Uterus (tissue), 4 donors: ENCODE results near the gene TM2D3. TPM values are rescaled to one million over a fixed set of nuclear protein-coding genes. Genes with fewer than 3 reads are reported as not detected.

ENCODE experiments used
- DNase-seq, 2 donors: peaks; one replicate each; pipeline ENCODE4 v3.0.0-alpha.2; 2019 to 2020
- H3K27ac ChIP-seq, 2 donors: fragments of 200-600 bp; sonication (generic); 1 replicate in 1 of 2; 2 replicates in 1 of 2; pipeline ENCODE4 v1.5.1; 2016 to 2018
- H3K27me3 ChIP-seq, 2 donors: fragments of 200-600 bp; sonication (generic); one replicate each; pipeline ENCODE4 v1.5.1; 2018 to 2019; ENCODE audit warnings: control low read depth in 1 of 2
- H3K36me3 ChIP-seq, 2 donors: fragments of 200-600 bp; sonication (generic); one replicate each; pipeline ENCODE4 v1.5.1; 2019; ENCODE audit warnings: control low read depth in 1 of 2
- H3K4me1 ChIP-seq, 2 donors: fragments of 200-600 bp; sonication (generic); one replicate each; pipeline ENCODE4 v1.5.1; 2018 to 2019; ENCODE audit warnings: control low read depth in 1 of 2
- H3K4me3 ChIP-seq, 2 donors: fragments of 200-600 bp; sonication (generic); 1 replicate in 1 of 2; 2 replicates in 1 of 2; pipeline ENCODE4 v1.5.1; 2018 to 2019; ENCODE audit warnings: mild to moderate bottlenecking in 1 of 2
- H3K9me3 ChIP-seq, 2 donors: fragments of 200-600 bp; sonication (generic); one replicate each; pipeline ENCODE4 v1.5.1; 2019; ENCODE audit warnings: control low read depth in 1 of 2
- POLR2A ChIP-seq, 2 donors: fragments of 450-650 bp; IDR thresholded peaks; one replicate each; pipeline ENCODE4 v1.6.1; 2016; ENCODE audit warnings: antibody characterized with exemption in 2 of 2, mild to moderate bottlenecking in 1 of 2, moderate library complexity in 1 of 2
- intact Hi-C: fragments of 100-400 bp; cut with DNase I; formaldehyde crosslinking; loops from one replicate; pipeline ENCODE4 v1.15.1; 2023; ENCODE audit warnings: low total_unique reads
- total RNA-seq, 4 donors: library from RNA; depleted of rRNA in 3 of 4; stranded (reverse); fragments of >200 nt in 3 of 4; gene quantifications; one replicate each; pipeline versions ENCODE4 v1.1.0 to v1.2.4, GENCODE V29; 2014 to 2023
- TF ChIP-seq, protein P1 (sequence below), 4 experiments: fragments of 200-600 bp in 2 of 4; fragments of 450-650 bp in 2 of 4; sonication (generic) in 2 of 4; IDR thresholded peaks; one replicate each; pipeline ENCODE4 v1.5.1; 2016 to 2019; ENCODE audit warnings: antibody characterized with exemption in 4 of 4, mild to moderate bottlenecking in 2 of 4, moderate library complexity in 1 of 4
- donor health status: DM: yes; HTN: yes; CAD: no.

TM2D3 gene
- total RNA-seq, 4 donors from 2014 or later, result 14.7 to 65.0 (median 46.5) TPM

DNA sequence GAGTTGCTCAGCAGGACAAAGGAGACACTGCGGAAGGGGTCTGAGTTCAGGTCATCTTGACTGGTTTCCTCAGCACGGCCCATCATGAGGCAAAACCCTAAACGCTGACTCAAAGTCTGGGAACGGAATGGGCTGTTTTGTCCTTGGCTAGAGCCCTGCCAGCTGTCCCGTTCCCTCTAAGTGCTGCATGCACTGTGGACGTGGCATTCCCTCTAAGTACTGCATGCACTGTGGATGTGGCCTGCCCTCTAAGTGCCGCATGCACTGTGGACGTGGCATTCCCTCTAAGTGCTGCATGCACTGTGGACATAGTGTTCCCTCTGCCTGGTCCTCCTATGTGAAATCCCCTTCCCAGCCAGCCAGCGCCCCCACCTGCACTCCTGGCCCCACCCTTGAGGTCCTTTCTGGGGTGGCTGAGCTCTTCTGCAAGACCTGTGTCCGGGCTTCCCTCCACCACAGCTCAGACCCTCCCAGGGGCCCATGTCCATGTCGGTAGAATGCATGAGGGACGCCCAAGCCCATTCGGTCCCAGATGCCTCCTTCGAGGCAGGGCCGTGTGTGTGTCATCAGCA lies 36.7 kb downstream of the TM2D3 start:
- H3K4me1 ChIP-seq, result no peaks in the 10 kb centered on the region
- no peak for DNase-seq

DNA sequence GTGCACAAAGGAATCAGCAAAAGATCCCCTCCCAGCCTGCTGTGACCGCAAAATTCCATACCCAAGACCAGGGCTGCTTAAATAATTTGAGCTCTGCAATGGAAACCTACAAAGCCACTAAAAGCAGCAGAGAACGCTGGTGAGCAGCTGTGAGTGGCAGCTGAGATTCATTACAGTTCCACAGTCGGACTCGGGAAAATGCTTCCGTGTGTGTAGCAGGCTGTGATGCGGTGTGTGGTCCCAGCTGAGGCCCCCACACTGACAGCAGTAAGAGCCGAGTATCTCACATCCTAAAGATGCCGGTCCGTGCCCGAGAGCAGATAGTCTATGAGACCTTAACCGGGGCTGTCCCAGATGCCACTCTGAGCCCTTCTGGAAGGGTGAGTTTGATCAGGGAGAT lies 37.4 kb downstream of the TM2D3 start:
- DNase-seq, result no peak
- intact Hi-C loops, result no loop called here
- H3K36me3 ChIP-seq, result no peaks in the 10 kb centered on the region
- no peak for TF ChIP-seq POLR2A (IDR thresholded peaks at IDR 0.05)
- TF ChIP-seq, protein P1, sequence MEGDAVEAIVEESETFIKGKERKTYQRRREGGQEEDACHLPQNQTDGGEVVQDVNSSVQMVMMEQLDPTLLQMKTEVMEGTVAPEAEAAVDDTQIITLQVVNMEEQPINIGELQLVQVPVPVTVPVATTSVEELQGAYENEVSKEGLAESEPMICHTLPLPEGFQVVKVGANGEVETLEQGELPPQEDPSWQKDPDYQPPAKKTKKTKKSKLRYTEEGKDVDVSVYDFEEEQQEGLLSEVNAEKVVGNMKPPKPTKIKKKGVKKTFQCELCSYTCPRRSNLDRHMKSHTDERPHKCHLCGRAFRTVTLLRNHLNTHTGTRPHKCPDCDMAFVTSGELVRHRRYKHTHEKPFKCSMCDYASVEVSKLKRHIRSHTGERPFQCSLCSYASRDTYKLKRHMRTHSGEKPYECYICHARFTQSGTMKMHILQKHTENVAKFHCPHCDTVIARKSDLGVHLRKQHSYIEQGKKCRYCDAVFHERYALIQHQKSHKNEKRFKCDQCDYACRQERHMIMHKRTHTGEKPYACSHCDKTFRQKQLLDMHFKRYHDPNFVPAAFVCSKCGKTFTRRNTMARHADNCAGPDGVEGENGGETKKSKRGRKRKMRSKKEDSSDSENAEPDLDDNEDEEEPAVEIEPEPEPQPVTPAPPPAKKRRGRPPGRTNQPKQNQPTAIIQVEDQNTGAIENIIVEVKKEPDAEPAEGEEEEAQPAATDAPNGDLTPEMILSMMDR (IDR thresholded peaks at IDR 0.05), result no peak
- H3K27me3 ChIP-seq, result no peaks in the 10 kb centered on the region
- H3K4me3 ChIP-seq, result no peak overlapping the region
- no peak overlapping the region for H3K27ac ChIP-seq
- no peaks in the 10 kb centered on the region for H3K4me1 ChIP-seq
- H3K9me3 ChIP-seq, result no peaks in the 10 kb centered on the region

More for the DNA sequence above, 36.7 kb downstream of the TM2D3 start:
- Histone ChIP-seq H3K27me3 (no peaks in the 10 kb centered on the region), H3K36me3 (no peaks in the 10 kb centered on the region), H3K4me3 (no peak overlapping the region), H3K9me3 (no peaks in the 10 kb centered on the region), H3K27ac (no peak overlapping the region)
- intact Hi-C loops, result no loop called here
- TF ChIP-seq, protein P1 (IDR thresholded peaks at IDR 0.05), result no peak

DNA sequence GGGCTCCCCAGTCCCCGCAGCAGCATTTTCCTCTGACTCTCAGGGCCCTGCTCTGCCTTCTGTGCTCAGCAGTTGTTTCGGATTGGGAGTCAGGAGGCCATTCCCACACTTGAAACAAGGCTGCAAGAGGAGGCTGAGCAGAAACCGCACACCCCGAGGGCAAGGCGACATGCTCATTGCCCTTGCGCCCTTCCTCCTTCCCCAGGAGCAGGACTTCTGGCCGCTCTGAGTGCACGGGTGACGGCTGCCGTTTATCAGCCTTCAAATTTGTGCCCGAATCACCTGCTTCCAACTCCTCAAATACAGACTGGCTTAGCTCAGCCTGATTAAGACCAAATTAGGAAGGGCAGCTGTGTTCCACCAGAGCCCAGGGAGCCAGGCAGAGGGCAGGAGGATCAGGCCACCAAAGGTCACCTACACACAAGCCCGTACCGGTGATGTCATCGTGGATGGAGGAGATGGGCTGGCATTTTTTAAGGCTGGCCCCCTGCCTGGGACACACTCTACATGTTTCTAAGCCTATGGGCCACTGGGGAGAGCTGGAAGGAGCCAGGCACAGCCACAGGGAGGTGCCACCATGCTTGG lies 38.1 kb downstream of the TM2D3 start:
- Histone ChIP-seq H3K27ac (no peak overlapping the region), H3K27me3 (no peaks in the 10 kb centered on the region), H3K9me3 (no peaks in the 10 kb centered on the region), H3K4me1 (no peaks in the 10 kb centered on the region), H3K4me3 (no peak overlapping the region), H3K36me3 (no peaks in the 10 kb centered on the region)
- intact Hi-C loops, result no loop called here
- TF ChIP-seq, protein P1 (IDR thresholded peaks at IDR 0.05), result no peak
- no peak for TF ChIP-seq POLR2A (IDR thresholded peaks at IDR 0.05)
- DNase-seq, result no peak

DNA sequence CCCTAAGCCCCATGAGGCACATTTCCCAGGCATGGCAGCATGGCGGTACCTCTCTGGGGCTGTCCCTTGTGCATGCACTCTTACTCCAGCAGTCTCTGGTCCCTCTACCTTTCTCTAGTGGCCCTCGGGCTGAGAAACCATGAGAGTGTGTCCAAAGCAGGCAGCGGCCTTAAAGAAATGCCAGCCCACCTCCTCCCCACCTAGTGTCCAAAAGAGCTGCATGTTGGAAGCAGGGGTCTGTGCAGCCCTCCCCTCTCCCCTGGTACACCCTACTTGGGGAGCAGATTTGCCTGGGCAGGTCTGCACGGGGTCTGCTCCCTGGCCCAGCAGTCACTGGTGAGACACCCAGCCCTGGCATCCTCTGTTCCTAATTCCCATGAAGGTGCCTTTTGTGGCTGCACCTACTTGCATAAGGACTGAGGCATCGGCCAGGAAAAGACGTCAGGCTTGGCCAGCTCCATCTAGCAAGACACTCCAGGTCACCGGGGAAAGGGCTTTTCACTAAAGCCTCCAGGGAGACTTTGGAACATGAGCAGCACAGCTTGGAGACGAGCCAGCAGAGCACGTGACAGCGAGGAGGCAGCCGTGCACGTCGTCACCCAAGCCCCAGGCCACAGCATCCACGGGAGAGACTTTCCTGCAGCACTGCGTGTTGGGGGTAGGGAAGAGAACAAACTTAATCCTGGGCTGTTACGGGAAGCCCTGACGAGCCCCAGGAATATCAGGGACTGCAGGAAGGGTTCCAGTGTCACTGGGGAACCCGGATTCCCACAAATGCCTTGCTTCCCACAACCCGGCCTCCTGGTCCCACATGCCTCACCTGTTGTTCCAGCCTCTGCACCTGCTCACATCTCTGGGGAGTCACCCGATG lies 38.8 kb downstream of the TM2D3 start:
- peak; percentile 65 to 68 for DNase-seq
- no peaks in the 10 kb centered on the region for H3K27me3 ChIP-seq
- no peaks in the 10 kb centered on the region for H3K36me3 ChIP-seq
- no peak overlapping the region for H3K4me3 ChIP-seq
- no peaks in the 10 kb centered on the region for H3K9me3 ChIP-seq
- TF ChIP-seq, protein P1 (IDR thresholded peaks at IDR 0.05), result no peak
- no peak for TF ChIP-seq POLR2A (IDR thresholded peaks at IDR 0.05)
- no peaks in the 10 kb centered on the region for H3K4me1 ChIP-seq
- no peak overlapping the region for H3K27ac ChIP-seq
- intact Hi-C loops, result no loop called here

DNA sequence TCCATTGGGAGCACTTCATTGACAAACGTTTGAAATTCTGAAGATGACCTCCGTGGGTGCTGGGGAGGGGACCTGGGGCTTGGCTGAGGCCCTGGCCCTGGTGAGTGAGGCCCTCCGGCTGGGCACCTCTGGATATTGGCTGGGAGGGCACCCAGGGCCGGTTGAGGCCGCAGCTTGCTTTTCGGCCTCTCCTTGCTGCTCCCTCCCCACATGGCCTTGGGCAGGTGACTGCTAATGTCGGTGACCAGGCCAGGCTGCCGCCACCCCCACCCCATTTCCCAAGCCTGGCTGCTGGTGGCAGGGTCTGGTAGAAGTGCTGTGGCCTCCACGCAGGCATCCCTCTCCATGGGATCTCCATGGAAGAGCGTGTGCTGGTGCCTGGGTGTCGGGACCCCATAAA lies 39.5 kb downstream of the TM2D3 start:
- DNase-seq, result no peak
- Histone ChIP-seq H3K27ac (no peak overlapping the region), H3K27me3 (no peaks in the 10 kb centered on the region), H3K9me3 (no peaks in the 10 kb centered on the region), H3K4me1 (no peaks in the 10 kb centered on the region), H3K36me3 (no peaks in the 10 kb centered on the region), H3K4me3 (no peak overlapping the region)
- no peak for TF ChIP-seq POLR2A (IDR thresholded peaks at IDR 0.05)
- TF ChIP-seq, protein P1 (IDR thresholded peaks at IDR 0.05), result no peak
- intact Hi-C loops, result no loop called here
